NCI-H345 treated with DMSO at 0.1 percent for 48 hours (cell line): ENCODE results near the gene RAB4A.

Experiments used
- DNase-seq: peaks from one replicate; lab custom pipeline; 2025; ENCODE audit not compliant: unreplicated experiment; lab: John Stamatoyannopoulos, UW

Gene RAB4A

DNA sequence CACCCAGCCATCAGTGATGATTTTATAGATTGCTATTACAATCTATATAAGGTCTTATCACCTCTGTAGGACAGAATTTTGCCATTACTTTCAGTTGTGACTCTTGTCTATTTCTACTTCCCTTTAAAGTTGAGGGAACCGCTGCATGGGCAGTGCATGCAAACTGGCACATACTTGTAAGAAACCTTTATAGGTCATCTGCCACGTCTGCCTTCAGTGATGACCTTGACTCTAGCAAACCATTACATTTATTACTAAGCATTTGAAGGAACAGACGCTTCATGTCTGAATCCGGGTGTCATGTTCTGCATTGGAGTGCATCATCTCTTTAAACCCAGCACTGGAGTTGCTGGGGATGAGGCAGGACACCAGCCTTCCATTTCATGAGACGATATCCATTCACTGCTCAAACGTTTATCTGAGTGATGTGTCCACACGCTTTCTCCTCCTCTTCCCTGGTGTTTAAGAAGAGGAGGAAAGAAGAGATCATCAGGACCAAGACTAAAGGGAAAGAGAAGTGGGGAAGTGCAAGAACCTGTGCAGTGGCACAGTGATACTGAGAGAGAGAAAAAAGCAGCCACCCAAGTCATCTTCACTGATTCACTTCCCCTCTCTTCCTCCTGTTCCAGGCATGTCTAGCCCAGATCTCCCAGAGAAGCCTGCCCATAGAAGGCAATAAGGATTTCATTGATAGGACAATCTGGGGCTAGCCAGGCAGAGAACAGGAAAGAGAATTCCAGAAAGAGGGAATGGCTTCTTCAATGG is 57.9 kb downstream of the RAB4A start:
- DNase-seq, result no peak

DNA sequence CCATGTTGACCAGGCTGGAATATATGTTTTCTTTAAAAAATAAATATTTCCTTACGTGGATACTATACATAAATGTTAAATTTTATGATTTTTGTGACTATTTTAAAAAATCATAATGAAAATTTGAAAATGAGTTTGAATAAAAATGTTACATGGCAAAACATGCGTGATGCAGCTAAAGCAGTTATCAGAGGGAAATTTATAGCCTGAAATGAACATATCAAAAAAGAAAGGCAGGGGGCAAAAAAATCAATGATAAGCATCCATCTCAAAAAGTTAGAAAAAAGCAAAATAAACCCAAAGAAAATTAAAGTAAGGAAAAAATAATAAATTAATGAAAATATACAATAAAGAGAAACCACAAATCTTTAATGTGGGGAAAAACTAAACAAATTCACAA is 63.4 kb downstream of the RAB4A start:
- DNase-seq, result no peak

DNA sequence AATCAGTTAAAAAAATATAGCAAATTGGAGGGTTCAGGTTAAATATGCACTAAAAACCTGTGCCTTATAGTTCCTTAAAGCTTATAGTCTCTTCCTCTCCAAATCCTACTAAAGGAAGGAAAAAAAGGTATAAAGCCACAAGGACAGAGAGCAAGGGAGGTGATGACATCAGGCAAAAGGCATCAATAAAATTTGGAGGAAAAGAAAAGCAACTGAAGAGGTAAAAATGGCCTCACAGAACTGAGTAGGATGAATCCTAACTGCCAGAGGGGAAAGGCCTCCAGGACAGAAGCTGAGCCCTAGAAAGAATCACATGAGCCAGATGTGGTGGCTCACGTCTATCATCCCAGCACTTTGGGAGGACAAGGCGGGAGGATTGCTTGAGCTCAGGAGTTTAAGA is 63.8 kb downstream of the RAB4A start:
- DNase-seq, result no peak

GRCh38 chr1:229336345-229336744 is 65.4 kb downstream of the RAB4A start:
- no peak for DNase-seq

DNA sequence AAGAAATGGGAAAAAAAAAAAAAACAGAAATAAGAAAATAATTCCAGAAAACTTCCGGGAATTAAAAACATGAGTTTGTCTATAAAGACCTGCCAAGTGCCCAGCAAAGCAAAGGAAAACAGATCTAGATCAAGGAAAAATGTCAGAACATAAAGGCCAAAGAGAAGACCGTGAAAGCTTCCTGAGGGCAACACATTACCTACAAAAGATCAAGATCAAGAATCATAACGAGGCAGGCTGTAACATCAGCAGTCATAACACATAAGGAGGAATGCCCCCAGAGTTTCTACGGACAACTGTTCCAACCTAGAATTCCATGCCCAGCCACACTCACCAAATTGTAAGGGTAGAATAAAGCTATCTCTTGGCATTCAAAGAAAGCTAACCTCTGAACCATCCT is 68.2 kb downstream of the RAB4A start:
- DNase-seq, result no peak

DNA sequence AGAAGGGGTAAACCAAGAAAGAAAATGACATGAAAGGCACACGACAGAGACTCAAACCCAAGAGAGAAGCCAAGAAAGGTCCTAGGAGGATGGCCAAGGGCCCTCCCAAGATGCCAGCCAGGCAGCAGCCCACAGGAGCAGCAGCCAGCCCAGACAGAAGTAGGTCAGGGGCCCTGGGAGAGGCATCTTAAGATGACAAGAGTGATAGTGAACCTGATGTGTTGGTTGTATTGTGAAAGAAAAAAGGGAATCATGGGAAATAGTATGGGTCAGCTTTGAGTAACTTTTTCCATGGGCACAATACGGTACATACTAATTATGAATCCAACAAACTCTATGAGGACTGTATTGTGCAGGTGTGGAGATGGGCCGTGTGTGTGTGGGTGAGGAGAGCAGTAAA is 68.6 kb downstream of the RAB4A start:
- DNase-seq, result no peak

- DNase-seq, result no peak
Observed at GRCh38 chr1:229340496-229340895, 69.6 kb downstream of the RAB4A start.

DNA sequence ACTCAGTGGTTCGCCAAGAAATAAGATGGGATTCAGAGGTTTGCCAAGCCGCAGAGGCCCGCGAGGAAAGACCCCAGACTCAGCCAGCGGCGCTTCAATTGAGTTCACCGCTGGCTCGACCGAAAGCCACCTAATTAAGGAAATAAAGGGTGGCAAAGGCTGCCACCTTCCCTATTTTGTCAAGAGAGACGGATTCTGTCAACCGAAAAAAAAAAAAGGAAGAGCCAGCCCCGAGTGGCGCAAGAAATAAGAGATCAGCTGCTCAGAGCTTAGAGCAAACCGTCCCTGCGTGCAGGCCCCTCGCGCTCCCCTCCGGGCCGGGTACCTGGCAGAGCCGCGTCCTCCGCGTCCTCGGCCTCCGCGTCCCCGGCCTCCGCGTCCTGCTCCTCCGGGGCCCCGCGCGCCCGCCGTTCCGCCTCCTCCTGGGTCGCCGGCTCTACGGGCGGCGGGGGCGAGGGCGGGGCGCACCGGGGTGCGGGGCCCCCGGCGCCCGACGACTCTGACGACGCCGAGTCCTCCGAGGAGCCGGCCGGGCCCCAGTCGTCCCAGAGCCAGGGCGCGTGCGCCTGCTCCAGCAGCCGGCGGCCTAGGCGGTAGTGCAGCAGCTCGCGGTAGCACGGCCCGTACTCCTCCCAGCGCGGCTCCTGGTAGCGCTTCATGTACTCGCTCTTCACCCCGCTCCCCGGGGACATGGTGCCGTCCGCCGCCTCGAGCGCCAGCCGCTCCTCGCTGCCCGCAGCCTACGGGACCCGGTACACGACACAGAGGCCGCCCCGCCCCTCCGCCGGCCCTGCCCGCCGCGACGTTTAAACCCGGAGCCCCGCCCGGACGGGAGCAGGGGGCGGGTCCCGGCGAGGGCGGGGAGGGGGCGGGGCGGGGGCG is 71.1 kb downstream of the RAB4A start:
- DNase-seq, result peak; percentile 38

DNA sequence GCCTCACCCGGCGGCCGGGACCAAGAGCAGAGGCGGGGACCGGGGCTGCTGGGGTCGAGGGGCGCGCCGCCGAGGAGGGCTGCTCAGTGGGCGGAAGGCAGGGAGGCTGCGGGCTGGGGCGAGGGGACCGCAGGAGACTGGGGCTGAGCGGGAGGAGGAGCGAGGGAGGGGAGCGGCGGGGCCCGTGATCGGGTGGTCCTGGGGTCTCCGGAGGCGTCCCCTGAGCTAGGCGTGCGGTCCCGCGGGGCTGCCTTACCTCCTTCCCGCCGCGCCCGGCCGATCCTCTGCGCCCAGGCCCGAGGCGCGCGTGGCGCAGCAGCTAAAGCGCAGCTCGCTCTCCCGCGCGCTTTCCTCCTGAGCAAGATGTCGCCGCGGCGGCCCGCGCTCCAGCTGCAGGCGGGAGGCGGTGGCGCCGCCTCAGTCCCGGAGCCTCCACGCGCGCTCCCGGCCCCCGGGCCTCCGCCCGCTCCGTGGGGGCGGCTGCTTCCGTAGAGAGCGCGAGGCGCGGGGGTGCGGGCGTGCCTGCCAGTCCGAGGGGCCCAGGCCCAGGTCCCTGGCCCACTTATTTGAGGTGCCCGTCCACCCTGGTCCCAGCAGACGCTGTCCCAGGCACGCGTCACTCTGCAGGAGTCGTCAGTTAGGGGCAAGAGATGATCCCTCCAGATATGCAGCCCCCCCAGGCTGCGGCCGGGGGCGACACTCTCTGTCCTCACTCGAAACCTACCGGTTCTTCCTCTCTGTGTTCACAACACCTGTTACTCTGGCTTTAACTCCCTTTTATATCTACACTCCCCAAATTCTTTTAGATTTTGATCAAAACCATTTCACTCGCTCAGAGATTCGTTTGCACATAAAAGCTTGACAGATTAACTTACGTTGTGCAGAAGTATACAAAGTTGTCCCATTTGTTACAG is 72.0 kb downstream of the RAB4A start, which contains the start of gene CCSAP:
TSS of gene CCSAP (minus strand) at position 392 of the 914 bp plus-strand sequence. CDS start 582 bp downstream, outside the sequence.
- DNase-seq, result peak; percentile 55

- DNase-seq, result no peak
Observed at GRCh38 chr1:229344139-229344538, 73.2 kb downstream of the RAB4A start.

GRCh38 chr1:229344937-229345684 is 74.2 kb downstream of the RAB4A start:
- no peak for DNase-seq

- DNase-seq, result no peak
Observed at GRCh38 chr1:229347528-229347927, 76.6 kb downstream of the RAB4A start.

- no peak for DNase-seq
Observed at GRCh38 chr1:229349463-229350385, 78.8 kb downstream of the RAB4A start.

- DNase-seq, result no peak
Observed at GRCh38 chr1:229352975-229353374, 82.1 kb downstream of the RAB4A start.

GRCh38 chr1:229354226-229354625 is 83.3 kb downstream of the RAB4A start:
- DNase-seq, result no peak
